ENCODE data around the gene FANCG.

FANCG gene

GRCh38 chr9:35114840-35115628, 35.3 kb upstream of the FANCG start:
- no peaks in the 10 kb centered on the region for H3K9me3 ChIP-seq (ENCODE audit: severe bottlenecking)
- DNase-seq (ENCODE audit: low spot score) (no peak), ATAC-seq (ENCODE audit: low read depth) (no peak)
- no peaks in the 10 kb centered on the region for H3K27me3 ChIP-seq (ENCODE audit: insufficient read depth, poor library complexity, severe bottlenecking)
- peak overlapping the region; percentile 51 for H3K4me3 ChIP-seq (ENCODE audit: severe bottlenecking)
- peak overlapping the region; percentile 94 for H3K27ac ChIP-seq (ENCODE audit: poor library complexity, severe bottlenecking)
- H3K36me3 ChIP-seq (ENCODE audit: low read depth): no peaks in the 10 kb centered on the region
- no peak for TF ChIP-seq CTCF (IDR thresholded peaks at IDR 0.05; ENCODE audit: poor library complexity, severe bottlenecking)
- H3K4me1 ChIP-seq (ENCODE audit: insufficient read depth, poor library complexity, severe bottlenecking): peaks cover 23% of the 10 kb centered on the region

- no peaks in the 10 kb centered on the region for H3K27me3 ChIP-seq (ENCODE audit: insufficient read depth, poor library complexity, severe bottlenecking)
- H3K9me3 ChIP-seq (ENCODE audit: severe bottlenecking): no peaks in the 10 kb centered on the region
- peak overlapping the region; percentile 94 for H3K27ac ChIP-seq (ENCODE audit: poor library complexity, severe bottlenecking)
- ATAC-seq (ENCODE audit: low read depth) (peak; percentile 55), DNase-seq (ENCODE audit: low spot score) (peak; percentile 97)
- 0 out of 2 replicates have a peak, but pooled peaks cover 2% of the 10 kb centered on the region for H3K36me3 ChIP-seq (ENCODE audit: low read depth)
- H3K4me1 ChIP-seq (ENCODE audit: insufficient read depth, poor library complexity, severe bottlenecking): peaks cover 23% of the 10 kb centered on the region
- TF ChIP-seq CTCF (IDR thresholded peaks at IDR 0.05; ENCODE audit: poor library complexity, severe bottlenecking): no peak
- peak overlapping the region; percentile 51 for H3K4me3 ChIP-seq (ENCODE audit: severe bottlenecking)
These were observed 34.5 kb upstream of the FANCG start for GRCh38 chr9:35114113-35114839.

- H3K9me3 ChIP-seq (ENCODE audit: severe bottlenecking): no peaks in the 10 kb centered on the region
- H3K27me3 ChIP-seq (ENCODE audit: insufficient read depth, poor library complexity, severe bottlenecking): no peaks in the 10 kb centered on the region
- no peak for ATAC-seq (ENCODE audit: low read depth)
- H3K36me3 ChIP-seq (ENCODE audit: low read depth): peaks cover 17% of the 10 kb centered on the region
- H3K4me3 ChIP-seq (ENCODE audit: severe bottlenecking): no peak overlapping the region
- H3K4me1 ChIP-seq (ENCODE audit: insufficient read depth, poor library complexity, severe bottlenecking): peaks cover 23% of the 10 kb centered on the region
- H3K27ac ChIP-seq (ENCODE audit: poor library complexity, severe bottlenecking): peak overlapping the region; percentile 94
- TF ChIP-seq CTCF (IDR thresholded peaks at IDR 0.05; ENCODE audit: poor library complexity, severe bottlenecking): no peak
- no peak for DNase-seq (ENCODE audit: low spot score)
These were observed 32.7 kb upstream of the FANCG start for GRCh38 chr9:35112257-35113020.

GRCh38 chr9:35111001-35111933, 31.5 kb upstream of the FANCG start:
- Histone ChIP-seq H3K27me3 (ENCODE audit: insufficient read depth, poor library complexity, severe bottlenecking) (no peaks in the 10 kb centered on the region), H3K9me3 (ENCODE audit: severe bottlenecking) (no peaks in the 10 kb centered on the region), H3K4me3 (ENCODE audit: severe bottlenecking) (peak overlapping the region; percentile 74), H3K27ac (ENCODE audit: poor library complexity, severe bottlenecking) (peak overlapping the region; percentile 94), H3K36me3 (ENCODE audit: low read depth) (peaks cover 25% of the 10 kb centered on the region), H3K4me1 (ENCODE audit: insufficient read depth, poor library complexity, severe bottlenecking) (peaks cover 23% of the 10 kb centered on the region)
- peak; percentile 98 for DNase-seq (ENCODE audit: low spot score)
- TF ChIP-seq CTCF (IDR thresholded peaks at IDR 0.05; ENCODE audit: poor library complexity, severe bottlenecking): no peak
- ATAC-seq (ENCODE audit: low read depth): peak; percentile 64

All from RWPE2 (cell line).